H9 (cell line): ENCODE measurements around the gene APP. TPM values are rescaled to one million over a fixed set of nuclear protein-coding genes. Genes with fewer than 3 reads are reported as not detected.

Experiments used
- DNase-seq: peaks from one replicate; pipeline ENCODE4 v3.0.0-alpha.2; 2017
- H2AFZ ChIP-seq: one replicate; pipeline ENCODE4 v1.6.1; 2013; ENCODE audit warnings: mild to moderate bottlenecking, low read length, control low read depth, moderate library complexity
- H2AK5ac ChIP-seq: 2 replicates; pipeline ENCODE4 v1.6.1; 2013; ENCODE audit warnings: low read length, control low read depth, mixed read lengths; ENCODE audit not compliant: insufficient read length
- H2BK120ac ChIP-seq: one replicate; pipeline ENCODE4 v1.6.1; 2013; ENCODE audit warnings: low read depth, mild to moderate bottlenecking, low read length, control low read depth, inconsistent platforms; ENCODE audit not compliant: poor library complexity, severe bottlenecking
- H2BK12ac ChIP-seq: 2 replicates; pipeline ENCODE4 v1.6.1; 2013; ENCODE audit warnings: low read length, control low read depth, mixed read lengths, low read depth; ENCODE audit not compliant: insufficient read length
- H2BK15ac ChIP-seq: 2 replicates; pipeline ENCODE4 v1.6.1; 2013; ENCODE audit warnings: low read depth, low read length, control low read depth
- H2BK20ac ChIP-seq: one replicate; pipeline ENCODE4 v1.6.1; 2013; ENCODE audit warnings: low read depth, mild to moderate bottlenecking, low read length, control low read depth, inconsistent platforms; ENCODE audit not compliant: poor library complexity, severe bottlenecking
- H2BK5ac ChIP-seq: 2 replicates; pipeline ENCODE4 v1.6.1; 2013; ENCODE audit warnings: low read length, control low read depth, mixed read lengths; ENCODE audit not compliant: insufficient read length
- H3K14ac ChIP-seq: 2 replicates; pipeline ENCODE4 v1.6.1; 2013; ENCODE audit warnings: low read length, control low read depth; ENCODE audit not compliant: insufficient read depth
- H3K18ac ChIP-seq: 2 replicates; pipeline ENCODE4 v1.6.1; 2013; ENCODE audit warnings: low read depth, mild to moderate bottlenecking, mixed read lengths, low read length, control low read depth; ENCODE audit not compliant: insufficient read length
- H3K23ac ChIP-seq: 2 replicates; pipeline ENCODE4 v1.6.1; 2013; ENCODE audit warnings: low read length, control low read depth, mixed read lengths, low read depth; ENCODE audit not compliant: insufficient read length
- H3K23me2 ChIP-seq: 2 replicates; pipeline ENCODE4 v1.6.1; 2013; ENCODE audit warnings: low read depth, mild to moderate bottlenecking, mixed read lengths, low read length, control low read depth; ENCODE audit not compliant: insufficient read length, poor library complexity, severe bottlenecking
- H3K27ac ChIP-seq: 2 replicates; pipeline ENCODE4 v1.5.1; 2013; ENCODE audit warnings: low read length, control low read depth, mixed read lengths, low read depth; ENCODE audit not compliant: insufficient read length
- H3K27me3 ChIP-seq: 2 replicates; pipeline ENCODE4 v1.6.1; 2013; ENCODE audit warnings: low read length, control low read depth, inconsistent platforms; ENCODE audit not compliant: insufficient read depth
- H3K4ac ChIP-seq: 2 replicates; pipeline ENCODE4 v1.6.1; 2013; ENCODE audit warnings: low read depth, mild to moderate bottlenecking, control low read depth, inconsistent platforms, low read length, moderate library complexity
- H3K4me1 ChIP-seq: 2 replicates; pipeline ENCODE4 v1.6.1; 2013; ENCODE audit warnings: low read length, control low read depth, inconsistent platforms; ENCODE audit not compliant: insufficient read depth
- H3K4me2 ChIP-seq: 2 replicates; pipeline ENCODE4 v1.6.1; 2013; ENCODE audit warnings: low read length, control low read depth, mixed read lengths; ENCODE audit not compliant: insufficient read length, insufficient read depth
- H3K56ac ChIP-seq: 2 replicates; pipeline ENCODE4 v1.6.1; 2013; ENCODE audit warnings: low read depth, mild to moderate bottlenecking, mixed read lengths, low read length, control low read depth; ENCODE audit not compliant: insufficient read length
- H3K79me1 ChIP-seq: 2 replicates; pipeline ENCODE4 v1.6.1; 2013; ENCODE audit warnings: low read depth, mild to moderate bottlenecking, moderate library complexity, low read length, control low read depth, inconsistent platforms; ENCODE audit not compliant: insufficient read depth, poor library complexity, severe bottlenecking
- H3K79me2 ChIP-seq: 2 replicates; pipeline ENCODE4 v1.6.1; 2013; ENCODE audit warnings: low read length, control low read depth, inconsistent platforms; ENCODE audit not compliant: insufficient read depth
- H3K9ac ChIP-seq: 2 replicates; pipeline ENCODE4 v1.6.1; 2013; ENCODE audit warnings: low read length, control low read depth, mixed read lengths; ENCODE audit not compliant: insufficient read length; ENCODE audit errors: extremely low read depth
- H3K9me3 ChIP-seq: one replicate; pipeline ENCODE4 v1.6.1; 2013; ENCODE audit warnings: low read depth, low read length, inconsistent platforms; ENCODE audit not compliant: control insufficient read depth
- H3T11ph ChIP-seq: one replicate; pipeline ENCODE4 v1.6.1; 2013; ENCODE audit warnings: mild to moderate bottlenecking, low read length, control low read depth, inconsistent platforms
- H4K20me1 ChIP-seq: one replicate; pipeline ENCODE4 v1.6.1; 2013; ENCODE audit not compliant: control insufficient read depth, insufficient read length, insufficient read depth
- H4K5ac ChIP-seq: 2 replicates; pipeline ENCODE4 v1.6.1; 2013; ENCODE audit warnings: low read depth, mild to moderate bottlenecking, mixed read lengths, low read length, control low read depth; ENCODE audit not compliant: insufficient read length
- H4K8ac ChIP-seq: replicated peaks from 2 replicates; pipeline ENCODE4 v1.6.1; 2013; ENCODE audit warnings: low read length, control low read depth, mixed read lengths, low read depth; ENCODE audit not compliant: insufficient read length
- H4K91ac ChIP-seq: 2 replicates; pipeline ENCODE4 v1.6.1; 2013; ENCODE audit warnings: low read depth, mild to moderate bottlenecking, moderate library complexity, mixed read lengths, low read length, control low read depth; ENCODE audit not compliant: insufficient read length
- H3K27ac Mint-ChIP-seq, 3 experiments: 2 replicates in 2 of 3; 3 replicates in 1 of 3; pipeline ENCODE4 v1.8.0; 2020 to 2021; ENCODE audit warnings: mixed read lengths in 3 of 3, mild to moderate bottlenecking in 1 of 3, moderate library complexity in 1 of 3
- H3K27me3 Mint-ChIP-seq: 2 replicates; pipeline ENCODE4 v1.8.0; 2021; ENCODE audit warnings: low read depth, mild to moderate bottlenecking, moderate library complexity, mixed read lengths
- H3K36me3 Mint-ChIP-seq, 3 experiments: 2 replicates in 2 of 3; 3 replicates in 1 of 3; pipeline ENCODE4 v1.8.0; 2020 to 2021; ENCODE audit warnings: low read depth in 3 of 3, mixed read lengths in 3 of 3; ENCODE audit not compliant: insufficient read depth in 1 of 3
- H3K4me1 Mint-ChIP-seq, 2 experiments: 2 replicates each; pipeline ENCODE4 v1.8.0; 2020; ENCODE audit warnings: mixed read lengths in 2 of 2
- H3K4me3 Mint-ChIP-seq, 2 experiments: 2 replicates in 1 of 2; 3 replicates in 1 of 2; pipeline ENCODE4 v1.8.0; 2020 to 2021; ENCODE audit warnings: mild to moderate bottlenecking in 2 of 2, mixed read lengths in 2 of 2, moderate library complexity in 1 of 2
- H3K9me3 Mint-ChIP-seq, 2 experiments: 2 replicates in 1 of 2; 3 replicates in 1 of 2; pipeline ENCODE4 v1.8.0; 2020; ENCODE audit warnings: mild to moderate bottlenecking in 2 of 2, mixed read lengths in 2 of 2, moderate library complexity in 1 of 2
- WGBS: extraction: QIAGEN DNeasy Blood & Tissue Kit; methylation state at CpG from one replicate; pipeline ENCODE4 v1.1.7; 2013; ENCODE audit warnings: missing lambda C conversion rate, low lambda C conversion rate, mixed read lengths; ENCODE audit not compliant: insufficient read length; ENCODE audit errors: extremely low coverage; 5-methylcytosine and 5-hydroxymethylcytosine counted together
- total RNA-seq: library from RNA; stranded (reverse); gene quantifications from 2 replicates; pipeline ENCODE4 v1.2.1, GENCODE V29; 2021
- TF ChIP-seq, protein P1 (sequence below): fragments of 200-600 bp; sonication (generic); conservative IDR thresholded peaks from 3 replicates; pipeline ENCODE4 v1.8.0; 2021; ENCODE audit warnings: antibody characterized with exemption, mild to moderate bottlenecking

Gene APP
- total RNA-seq, 1 experiment from 2014 or later: 380 TPM

DNA sequence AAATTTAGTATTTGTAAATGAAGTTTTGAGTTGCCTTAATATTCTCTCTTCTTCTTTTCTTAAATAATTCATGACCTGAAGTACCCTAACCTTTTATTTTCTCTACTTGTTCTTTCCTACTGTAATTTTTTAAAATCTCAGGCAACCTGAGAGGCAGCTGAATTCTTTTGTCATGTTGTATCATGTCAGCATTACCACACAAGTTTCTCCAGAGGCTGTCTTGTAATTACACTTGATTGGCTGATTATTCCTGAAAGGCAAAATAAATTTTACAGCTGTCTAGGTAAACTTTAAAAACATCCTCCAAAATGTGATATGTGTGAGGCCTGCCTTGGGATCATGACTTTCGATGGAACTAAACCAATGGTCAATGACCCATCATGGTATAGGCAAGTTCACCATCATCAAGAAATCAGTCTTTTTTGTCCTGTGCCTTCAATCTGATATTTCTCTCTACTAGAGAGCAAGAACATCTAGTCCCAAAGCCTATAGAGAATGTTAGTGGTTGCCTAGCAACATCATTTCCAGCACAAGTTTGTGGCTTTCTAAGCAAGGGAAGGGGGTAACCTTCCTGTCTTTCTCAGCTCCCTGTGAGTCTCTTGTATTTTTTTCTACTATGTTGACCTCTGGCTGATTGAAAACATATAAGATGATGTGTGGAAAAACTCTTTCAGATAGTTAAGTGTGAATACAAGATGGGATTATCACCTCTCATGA, 320.3 kb downstream of the APP start:
- H4K5ac ChIP-seq: no peak overlapping the region
- no peaks in the 10 kb centered on the region for H3K23me2 ChIP-seq
- no peak overlapping the region for H2BK15ac ChIP-seq
- no peak for DNase-seq
- no peak overlapping the region for H3K23ac ChIP-seq
- H2AFZ ChIP-seq: no peak overlapping the region
- H3K56ac ChIP-seq: no peak overlapping the region
- peaks cover 18 to 25% of the 10 kb centered on the region in 2 experiments for H3K9me3 Mint-ChIP-seq
- no peaks in the 10 kb centered on the region for H3K79me2 ChIP-seq
- H3K27ac Mint-ChIP-seq: no peak overlapping the region
- no peak overlapping the region for H4K8ac ChIP-seq
- no peak overlapping the region for H3K4me3 Mint-ChIP-seq
- peaks cover 9 to 10% (median 9%) of the 10 kb centered on the region in 3 experiments for H3K36me3 Mint-ChIP-seq
- H3K9ac ChIP-seq: no peak overlapping the region
- WGBS: no CpG with 5 or more reads among the region's 1 CpG
- no peak overlapping the region for H2AK5ac ChIP-seq
- no peak overlapping the region for H2BK120ac ChIP-seq
- no peak overlapping the region for H3T11ph ChIP-seq
- H3K9me3 ChIP-seq: no peaks in the 10 kb centered on the region
- H3K18ac ChIP-seq: no peak overlapping the region
- no peak overlapping the region for H3K27ac ChIP-seq
- no peaks in the 10 kb centered on the region for H3K4me1 Mint-ChIP-seq
- no peaks in the 10 kb centered on the region for H3K27me3 ChIP-seq
- no peaks in the 10 kb centered on the region for H4K20me1 ChIP-seq
- no peak overlapping the region for H2BK12ac ChIP-seq
- H4K91ac ChIP-seq: no peak overlapping the region
- peaks cover 3% of the 10 kb centered on the region; the same call in 1 of the 2 replicates for H3K27me3 Mint-ChIP-seq
- no peak overlapping the region for H3K14ac ChIP-seq
- H3K4me1 ChIP-seq: no peaks in the 10 kb centered on the region
- H3K4ac ChIP-seq: no peak overlapping the region
- H3K79me1 ChIP-seq: no peaks in the 10 kb centered on the region
- no peak overlapping the region for H3K4me2 ChIP-seq
- H2BK20ac ChIP-seq: no peak overlapping the region
- TF ChIP-seq, protein P1, sequence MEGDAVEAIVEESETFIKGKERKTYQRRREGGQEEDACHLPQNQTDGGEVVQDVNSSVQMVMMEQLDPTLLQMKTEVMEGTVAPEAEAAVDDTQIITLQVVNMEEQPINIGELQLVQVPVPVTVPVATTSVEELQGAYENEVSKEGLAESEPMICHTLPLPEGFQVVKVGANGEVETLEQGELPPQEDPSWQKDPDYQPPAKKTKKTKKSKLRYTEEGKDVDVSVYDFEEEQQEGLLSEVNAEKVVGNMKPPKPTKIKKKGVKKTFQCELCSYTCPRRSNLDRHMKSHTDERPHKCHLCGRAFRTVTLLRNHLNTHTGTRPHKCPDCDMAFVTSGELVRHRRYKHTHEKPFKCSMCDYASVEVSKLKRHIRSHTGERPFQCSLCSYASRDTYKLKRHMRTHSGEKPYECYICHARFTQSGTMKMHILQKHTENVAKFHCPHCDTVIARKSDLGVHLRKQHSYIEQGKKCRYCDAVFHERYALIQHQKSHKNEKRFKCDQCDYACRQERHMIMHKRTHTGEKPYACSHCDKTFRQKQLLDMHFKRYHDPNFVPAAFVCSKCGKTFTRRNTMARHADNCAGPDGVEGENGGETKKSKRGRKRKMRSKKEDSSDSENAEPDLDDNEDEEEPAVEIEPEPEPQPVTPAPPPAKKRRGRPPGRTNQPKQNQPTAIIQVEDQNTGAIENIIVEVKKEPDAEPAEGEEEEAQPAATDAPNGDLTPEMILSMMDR: no peak
- H2BK5ac ChIP-seq: no peak overlapping the region
